Retina (tissue), 1 donor: ENCODE measurements around the gene RPS26.

Experiments
- DNase-seq: peaks from one replicate; pipeline ENCODE4 v3.0.0-alpha.2; 2016

Gene RPS26

GRCh38 chr12:56078931-56079722, 37.4 kb downstream of the RPS26 start:
- DNase-seq: peak; percentile 89

- peak; percentile 69 for DNase-seq
These were observed 38.2 kb downstream of the RPS26 start, which contains the start of gene ERBB3 for GRCh38 chr12:56079723-56080555. Gene ERBB3 (plus strand): TSS chr12:56080165. CDS start chr12:56080301, 136 bp downstream.

GRCh38 chr12:56080556-56081138, 38.9 kb downstream of the RPS26 start:
- DNase-seq: peak; percentile 12

- DNase-seq: no peak
These were observed 40.0 kb downstream of the RPS26 start for GRCh38 chr12:56081393-56082347.

- no peak for DNase-seq
These were observed 40.7 kb downstream of the RPS26 start for GRCh38 chr12:56082382-56082781.

GRCh38 chr12:56082967-56083366, 41.2 kb downstream of the RPS26 start:
- no peak for DNase-seq

- no peak for DNase-seq
These were observed 43.3 kb downstream of the RPS26 start for GRCh38 chr12:56084958-56085543.

- DNase-seq: no peak
These were observed 44.4 kb downstream of the RPS26 start for GRCh38 chr12:56086096-56086495.

- DNase-seq: no peak
These were observed 44.9 kb downstream of the RPS26 start for GRCh38 chr12:56086608-56087007.

- DNase-seq: no peak
These were observed 45.5 kb downstream of the RPS26 start for GRCh38 chr12:56087220-56087619.
